ENCODE measurements around the gene NFIA.

The NFIA gene

DNA sequence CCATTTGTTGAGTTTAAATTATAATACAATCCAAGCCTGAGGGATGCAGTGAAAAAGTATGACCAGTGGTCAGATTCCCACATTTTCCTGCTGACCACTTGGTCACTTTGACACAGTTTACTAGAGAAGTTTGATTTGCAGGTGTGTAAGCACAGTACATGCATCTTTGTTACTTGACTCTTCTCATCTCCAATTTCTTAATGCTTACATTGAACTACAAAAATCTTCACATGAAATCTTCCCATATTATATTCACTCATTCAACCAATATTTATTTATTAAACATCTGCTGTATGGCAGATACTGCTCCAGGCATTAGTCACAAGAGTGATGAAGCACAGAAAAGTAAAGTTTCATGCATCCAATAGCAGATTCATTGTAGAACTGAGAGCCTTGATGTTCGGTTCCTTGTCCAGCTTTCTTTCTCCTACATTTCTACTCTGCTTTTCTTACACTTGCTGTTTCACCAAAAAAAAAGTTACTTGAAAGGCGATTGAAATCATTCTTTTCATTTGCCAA, 211.7 kb downstream of the NFIA start:
- H3K4me2 ChIP-seq (ENCODE audit: low read depth, low read length): no peak overlapping the region
- no peak for DNase-seq
- no peaks in the 10 kb centered on the region for H3K27me3 ChIP-seq (replicated peaks; ENCODE audit: insufficient read depth, low read length)
- no peak overlapping the region for H2AFZ ChIP-seq (ENCODE audit: low read length)
- no peaks in the 10 kb centered on the region for H3F3A ChIP-seq (ENCODE audit: insufficient read depth, low read length)
- no peaks in the 10 kb centered on the region for H4K20me1 ChIP-seq (ENCODE audit: insufficient read depth, low read length)
- no peaks in the 10 kb centered on the region for H3K36me3 ChIP-seq (replicated peaks; ENCODE audit: insufficient read depth, low read length)
- H3K4me1 ChIP-seq (ENCODE audit: low read length): no peaks in the 10 kb centered on the region
- TF ChIP-seq EZH2 (optimal IDR thresholded peaks at IDR 0.05; ENCODE audit: low read depth, low read length) (no peak), EZH2phosphoT487 (IDR thresholded peaks at IDR 0.05; ENCODE audit: low read length) (no peak)
- TF ChIP-seq, protein P1, sequence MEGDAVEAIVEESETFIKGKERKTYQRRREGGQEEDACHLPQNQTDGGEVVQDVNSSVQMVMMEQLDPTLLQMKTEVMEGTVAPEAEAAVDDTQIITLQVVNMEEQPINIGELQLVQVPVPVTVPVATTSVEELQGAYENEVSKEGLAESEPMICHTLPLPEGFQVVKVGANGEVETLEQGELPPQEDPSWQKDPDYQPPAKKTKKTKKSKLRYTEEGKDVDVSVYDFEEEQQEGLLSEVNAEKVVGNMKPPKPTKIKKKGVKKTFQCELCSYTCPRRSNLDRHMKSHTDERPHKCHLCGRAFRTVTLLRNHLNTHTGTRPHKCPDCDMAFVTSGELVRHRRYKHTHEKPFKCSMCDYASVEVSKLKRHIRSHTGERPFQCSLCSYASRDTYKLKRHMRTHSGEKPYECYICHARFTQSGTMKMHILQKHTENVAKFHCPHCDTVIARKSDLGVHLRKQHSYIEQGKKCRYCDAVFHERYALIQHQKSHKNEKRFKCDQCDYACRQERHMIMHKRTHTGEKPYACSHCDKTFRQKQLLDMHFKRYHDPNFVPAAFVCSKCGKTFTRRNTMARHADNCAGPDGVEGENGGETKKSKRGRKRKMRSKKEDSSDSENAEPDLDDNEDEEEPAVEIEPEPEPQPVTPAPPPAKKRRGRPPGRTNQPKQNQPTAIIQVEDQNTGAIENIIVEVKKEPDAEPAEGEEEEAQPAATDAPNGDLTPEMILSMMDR (IDR thresholded peaks at IDR 0.05; ENCODE audit: low read length): no peak
- no peak overlapping the region for H3K9ac ChIP-seq (ENCODE audit: low read length)
- no peak overlapping the region for H3K27ac ChIP-seq (ENCODE audit: low read length)
- no peaks in the 10 kb centered on the region for H3K9me2 ChIP-seq (replicated peaks; ENCODE audit: insufficient read depth, low read length)
- H3K79me2 ChIP-seq (ENCODE audit: low read length): no peaks in the 10 kb centered on the region
- H3K4me3 ChIP-seq (ENCODE audit: low read length): no peak overlapping the region
- no peaks in the 10 kb centered on the region for H3K9me3 ChIP-seq (replicated peaks; ENCODE audit: insufficient read depth, low read length)

DNA sequence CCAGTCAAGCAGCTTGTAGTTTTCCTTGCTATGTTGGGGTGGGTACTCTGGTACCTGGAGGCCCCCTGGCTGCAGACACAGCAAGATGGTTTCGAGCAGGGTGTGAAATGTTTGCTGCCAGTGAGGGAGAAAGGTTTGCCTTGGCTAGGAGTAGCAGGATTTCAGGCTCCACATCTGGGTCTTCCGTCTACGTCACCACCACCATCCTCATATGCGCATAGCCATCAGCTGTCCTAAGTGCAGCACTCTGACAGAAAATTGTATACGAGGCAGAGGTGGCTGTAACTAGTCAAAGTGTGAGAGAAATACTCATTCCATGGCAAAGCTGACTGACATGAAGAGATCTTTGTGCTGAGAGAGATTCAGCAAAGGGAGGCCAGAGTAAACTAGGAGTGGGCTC, 212.6 kb downstream of the NFIA start:
- Histone ChIP-seq H3F3A (ENCODE audit: insufficient read depth, low read length) (no peaks in the 10 kb centered on the region), H4K20me1 (ENCODE audit: insufficient read depth, low read length) (no peaks in the 10 kb centered on the region), H3K36me3 (replicated peaks; ENCODE audit: insufficient read depth, low read length) (no peaks in the 10 kb centered on the region), H3K9me2 (replicated peaks; ENCODE audit: insufficient read depth, low read length) (no peaks in the 10 kb centered on the region), H3K9ac (ENCODE audit: low read length) (no peak overlapping the region), H3K4me2 (ENCODE audit: low read depth, low read length) (no peak overlapping the region), H3K79me2 (ENCODE audit: low read length) (no peaks in the 10 kb centered on the region), H3K27ac (ENCODE audit: low read length) (no peak overlapping the region), H3K9me3 (replicated peaks; ENCODE audit: insufficient read depth, low read length) (no peaks in the 10 kb centered on the region), H3K27me3 (replicated peaks; ENCODE audit: insufficient read depth, low read length) (no peaks in the 10 kb centered on the region), H3K4me3 (ENCODE audit: low read length) (no peak overlapping the region), H3K4me1 (ENCODE audit: low read length) (no peaks in the 10 kb centered on the region), H2AFZ (ENCODE audit: low read length) (no peak overlapping the region)
- no peak for TF ChIP-seq EZH2phosphoT487 (IDR thresholded peaks at IDR 0.05; ENCODE audit: low read length)
- TF ChIP-seq EZH2 (optimal IDR thresholded peaks at IDR 0.05; ENCODE audit: low read depth, low read length): no peak
- TF ChIP-seq, protein P1 (IDR thresholded peaks at IDR 0.05; ENCODE audit: low read length): no peak
- DNase-seq: no peak

DNA sequence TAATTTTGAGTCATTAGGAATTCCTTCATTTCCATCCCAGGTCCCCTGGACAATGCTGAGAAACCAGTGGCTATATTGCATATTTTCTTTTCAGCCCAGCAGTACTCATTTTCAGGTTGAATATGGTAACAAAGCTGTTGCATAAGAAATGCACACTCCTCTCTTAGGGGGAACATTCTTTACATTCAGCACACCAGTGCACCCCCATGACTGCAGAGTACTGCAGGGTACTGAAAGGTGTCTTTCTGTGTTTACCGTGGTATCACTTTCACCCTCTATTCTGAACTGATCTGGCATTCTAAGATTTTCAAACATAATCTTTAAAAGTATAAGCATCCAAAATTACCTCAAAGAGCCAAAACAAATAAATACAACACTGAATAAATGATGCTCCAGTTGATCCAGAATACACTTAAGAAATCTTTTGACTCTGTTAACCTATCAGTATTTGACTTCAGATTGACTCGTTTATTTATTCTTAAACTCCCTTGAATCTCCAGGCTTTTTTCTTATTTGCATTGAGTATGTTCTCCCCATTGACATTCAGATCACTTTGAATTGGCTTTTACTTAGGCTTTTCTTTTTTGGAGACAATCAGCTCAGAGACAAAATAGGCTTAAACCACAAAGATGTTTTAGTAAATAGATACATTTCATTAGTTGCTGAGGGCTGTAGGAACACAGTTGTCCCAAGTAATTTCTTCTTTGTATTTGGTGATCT, 213.6 kb downstream of the NFIA start:
- Histone ChIP-seq H3K27me3 (replicated peaks; ENCODE audit: insufficient read depth, low read length) (no peaks in the 10 kb centered on the region), H2AFZ (ENCODE audit: low read length) (no peak overlapping the region), H3K4me3 (ENCODE audit: low read length) (no peak overlapping the region), H3K4me2 (ENCODE audit: low read depth, low read length) (no peak overlapping the region), H3K9me3 (replicated peaks; ENCODE audit: insufficient read depth, low read length) (no peaks in the 10 kb centered on the region), H3K4me1 (ENCODE audit: low read length) (no peaks in the 10 kb centered on the region), H4K20me1 (ENCODE audit: insufficient read depth, low read length) (no peaks in the 10 kb centered on the region), H3K36me3 (replicated peaks; ENCODE audit: insufficient read depth, low read length) (no peaks in the 10 kb centered on the region), H3K79me2 (ENCODE audit: low read length) (no peaks in the 10 kb centered on the region), H3F3A (ENCODE audit: insufficient read depth, low read length) (no peaks in the 10 kb centered on the region), H3K27ac (ENCODE audit: low read length) (no peak overlapping the region), H3K9ac (ENCODE audit: low read length) (no peak overlapping the region), H3K9me2 (replicated peaks; ENCODE audit: insufficient read depth, low read length) (no peaks in the 10 kb centered on the region)
- DNase-seq: no peak
- no peak for TF ChIP-seq EZH2phosphoT487 (IDR thresholded peaks at IDR 0.05; ENCODE audit: low read length)
- TF ChIP-seq, protein P1 (IDR thresholded peaks at IDR 0.05; ENCODE audit: low read length): no peak
- TF ChIP-seq EZH2 (optimal IDR thresholded peaks at IDR 0.05; ENCODE audit: low read depth, low read length): no peak
